ENCODE results near the gene CCL20.
"Not testable (repeated sequence)": the region's sequence is repeated elsewhere in the genome, so short reads cannot be mapped to it uniquely, and the experiment has no call there.

CCL20 gene

GRCh38 chr2:227789803-227790202, 23.8 kb upstream of the CCL20 start:
- H3K27ac ChIP-seq: no peak overlapping the region
- no peak for TF ChIP-seq CTCF (conservative IDR thresholded peaks at IDR 0.05)

- TF ChIP-seq CTCF (conservative IDR thresholded peaks at IDR 0.05): no peak
- no peak overlapping the region for H3K27ac ChIP-seq
These were observed 20.4 kb upstream of the CCL20 start for GRCh38 chr2:227793148-227793712.

GRCh38 chr2:227796045-227796711, 17.5 kb upstream of the CCL20 start:
- no peak overlapping the region for H3K27ac ChIP-seq
- TF ChIP-seq CTCF (conservative IDR thresholded peaks at IDR 0.05): no peak

- not testable (repeated sequence) for H3K27ac ChIP-seq
These were observed 16.9 kb upstream of the CCL20 start for GRCh38 chr2:227796768-227797167.

GRCh38 chr2:227799202-227799601, 14.4 kb upstream of the CCL20 start:
- H3K27ac ChIP-seq: no peak overlapping the region
- TF ChIP-seq CTCF (conservative IDR thresholded peaks at IDR 0.05): no peak

- no peak for TF ChIP-seq CTCF (conservative IDR thresholded peaks at IDR 0.05)
- H3K27ac ChIP-seq: no peak overlapping the region
These were observed 10.8 kb upstream of the CCL20 start for GRCh38 chr2:227802882-227803281.

GRCh38 chr2:227804975-227805374, 8.7 kb upstream of the CCL20 start:
- no peak overlapping the region for H3K27ac ChIP-seq
- no peak for TF ChIP-seq CTCF (conservative IDR thresholded peaks at IDR 0.05)

- TF ChIP-seq CTCF (conservative IDR thresholded peaks at IDR 0.05): no peak
- no peak overlapping the region for H3K27ac ChIP-seq
These were observed 8.1 kb upstream of the CCL20 start for GRCh38 chr2:227805578-227805977.
